Mucosa of gallbladder (tissue), 1 donor: ENCODE results near the gene MCC. TPM values are rescaled to one million over a fixed set of nuclear protein-coding genes. Genes with fewer than 3 reads are reported as not detected.

Experiments
- DNase-seq: peaks from one replicate; pipeline ENCODE4 v3.0.0-alpha.2; 2020; ENCODE audit warnings: low spot score
- total RNA-seq: library from RNA; stranded (reverse); gene quantifications from one replicate; pipeline ENCODE4 v1.2.1, GENCODE V29; 2021
- donor health status: DM: no; HTN: no; CAD: no.

Gene MCC
- total RNA-seq, 1 donor from 2014 or later: 12.2 TPM

DNA sequence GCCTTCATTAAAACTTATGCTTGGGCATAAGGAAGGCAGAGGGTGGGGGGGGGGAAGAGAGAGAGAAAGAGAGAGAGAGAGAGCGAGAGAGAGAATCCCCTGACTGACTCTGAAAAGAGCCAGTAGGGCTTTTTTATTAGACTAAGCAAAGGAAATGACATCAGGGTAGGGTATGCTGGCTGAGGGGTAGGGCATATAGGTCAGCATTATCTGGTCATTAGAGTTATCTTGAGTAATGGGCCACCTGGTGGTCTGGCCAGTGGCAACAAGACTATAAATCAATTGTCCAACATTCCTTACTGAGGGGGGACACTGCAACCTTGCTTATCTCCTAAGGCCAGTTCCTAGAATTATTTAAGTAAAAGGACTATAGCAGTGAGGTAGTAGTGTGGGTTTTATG is 120.7 kb downstream of the MCC start:
- DNase-seq: no peak

DNA sequence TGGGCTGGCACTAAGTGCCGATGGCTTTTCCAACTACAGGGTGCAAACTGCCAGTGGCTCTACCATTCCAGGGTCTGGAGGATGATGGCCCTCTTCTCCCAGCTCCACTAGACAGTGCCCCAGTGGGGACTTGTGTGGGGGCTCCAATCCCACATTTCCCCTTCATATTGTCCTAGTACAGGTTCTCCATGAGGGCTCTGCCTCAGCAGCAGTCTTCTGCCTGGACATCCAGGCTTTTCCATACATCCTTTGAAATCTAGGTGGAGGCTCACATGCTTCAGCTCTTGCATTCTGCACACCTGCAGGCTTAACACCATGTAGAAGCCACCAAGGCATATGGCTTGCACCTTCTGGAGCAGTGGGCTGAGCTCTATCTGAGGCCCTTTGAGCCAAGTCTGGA is 123.8 kb downstream of the MCC start:
- no peak for DNase-seq

DNA sequence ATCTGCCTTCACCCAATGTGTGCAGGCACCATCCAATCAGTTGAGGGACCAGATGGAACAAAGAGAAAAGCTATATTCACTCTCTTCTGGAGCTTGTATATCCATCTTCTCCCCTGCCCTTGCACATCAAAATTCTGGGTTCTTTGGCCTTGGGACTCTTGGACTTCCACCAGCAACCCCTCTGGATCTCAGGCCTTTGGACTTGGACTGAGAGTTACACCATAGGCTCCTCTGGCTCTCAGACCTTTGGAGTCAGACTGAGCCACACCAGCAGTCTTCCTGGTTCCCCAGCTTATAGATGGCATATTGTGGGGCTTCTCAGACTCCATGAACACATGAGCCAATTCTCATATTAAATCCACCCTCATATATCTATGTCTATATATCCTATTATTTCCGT is 126.6 kb downstream of the MCC start:
- no peak for DNase-seq

DNA sequence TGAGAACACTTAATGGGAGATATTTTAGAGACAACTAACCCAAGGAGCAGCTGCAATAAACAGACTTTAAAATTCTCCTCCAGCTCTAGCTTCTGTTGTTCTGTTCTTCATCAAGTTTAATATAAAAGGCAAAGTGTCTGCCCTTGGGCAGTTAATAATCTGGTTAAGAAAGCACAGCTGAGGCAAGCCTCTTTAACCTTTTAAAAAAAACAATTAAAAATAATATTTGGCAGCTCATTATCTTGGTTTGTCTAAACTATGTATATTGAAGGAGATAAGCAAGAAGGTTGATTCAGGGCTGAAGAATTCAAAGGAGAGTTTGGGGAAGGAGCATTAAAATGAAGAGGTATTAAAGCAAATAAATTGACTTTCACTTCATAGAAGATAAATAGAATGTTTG is 128.8 kb downstream of the MCC start:
- DNase-seq: no peak

DNA sequence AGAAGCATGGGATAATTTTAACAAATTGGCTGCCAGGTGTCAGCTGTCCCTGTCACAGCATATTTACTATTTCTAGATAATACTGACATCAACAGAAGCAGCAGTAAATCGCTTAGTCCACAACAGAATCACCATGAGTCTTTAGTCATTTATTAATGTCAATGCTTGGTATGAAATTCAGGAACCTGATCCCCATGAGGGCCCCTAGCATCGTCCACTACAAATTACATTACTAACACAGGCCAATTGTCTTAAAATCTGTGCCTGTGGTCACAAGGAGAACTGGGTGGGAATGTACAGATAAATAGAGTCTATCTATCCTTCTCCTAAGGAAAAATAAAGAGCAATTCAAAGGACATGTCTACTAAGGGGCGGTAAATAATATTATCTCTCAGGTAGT is 129.6 kb downstream of the MCC start:
- DNase-seq: no peak

DNA sequence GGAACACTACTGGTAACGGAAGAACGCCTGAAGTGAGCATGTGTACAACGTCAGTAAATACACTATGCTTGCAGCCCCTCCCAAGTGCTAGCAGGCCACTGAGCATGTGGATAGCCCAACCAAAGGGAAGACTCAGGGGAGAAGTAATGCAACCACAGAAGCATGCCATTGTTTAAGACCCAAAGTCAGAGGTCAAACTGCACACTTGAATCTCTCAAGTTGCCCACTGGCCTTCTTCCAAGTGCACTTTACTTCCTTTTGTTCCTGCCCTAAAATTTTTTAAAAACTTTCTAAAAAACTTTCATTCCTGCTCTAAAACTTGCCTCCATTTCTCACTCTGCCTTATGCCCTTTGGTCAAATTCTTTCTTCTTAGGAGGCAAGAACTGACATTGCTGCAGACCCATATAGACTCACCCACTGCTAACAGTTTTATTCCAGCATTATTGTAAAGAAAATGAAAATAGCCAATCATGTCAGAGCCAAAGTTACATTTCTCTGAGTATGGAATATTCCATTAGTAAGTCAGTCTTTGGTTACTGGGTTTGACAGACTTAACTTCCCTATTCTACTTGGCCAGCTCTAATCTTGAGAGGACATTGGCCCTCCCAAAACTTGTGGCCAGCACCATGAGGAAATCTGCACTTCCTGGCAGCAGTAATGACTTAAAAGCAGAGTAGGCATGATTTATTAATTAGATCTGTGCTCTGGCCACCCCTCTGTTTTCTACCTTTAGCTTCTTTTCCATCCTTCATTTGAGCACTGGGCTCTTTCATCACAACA is 130.4 kb downstream of the MCC start:
- no peak for DNase-seq

DNA sequence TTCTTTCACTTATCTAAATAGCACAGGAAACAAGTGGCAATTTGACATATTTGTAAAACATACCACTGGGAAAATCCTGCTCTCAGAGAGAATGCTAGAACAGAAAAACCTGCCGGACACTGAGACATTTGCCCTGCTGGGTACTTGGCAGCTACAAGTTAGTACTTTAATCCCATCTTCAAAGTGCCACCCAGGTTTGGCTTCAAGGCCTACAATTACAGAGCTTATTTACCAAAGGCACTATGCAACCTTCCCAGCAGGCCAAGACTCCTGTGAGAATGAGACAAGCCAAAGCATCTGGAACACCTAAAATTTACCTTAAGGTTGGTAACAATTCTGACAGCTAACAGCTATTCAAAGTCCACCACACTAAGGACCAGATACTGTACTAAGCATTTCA is 131.8 kb downstream of the MCC start:
- no peak for DNase-seq

DNA sequence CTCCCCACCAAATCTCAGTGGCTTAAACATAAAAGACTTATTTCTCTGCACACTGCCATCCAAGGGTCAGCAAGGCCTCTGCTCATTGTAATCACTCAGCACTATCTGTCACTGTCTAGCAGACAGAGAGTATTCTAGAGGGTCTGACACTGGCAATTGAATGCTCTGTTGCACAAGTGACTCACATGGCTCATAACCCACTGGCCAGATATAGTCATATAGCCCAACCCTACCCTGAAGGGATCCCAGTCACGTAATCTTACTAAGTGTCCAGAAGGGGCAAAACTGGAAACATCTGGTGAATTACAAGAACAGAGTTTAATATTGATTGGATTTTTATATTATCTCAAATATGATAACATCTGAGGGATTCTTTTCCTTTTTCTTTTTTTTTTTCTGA is 134.2 kb downstream of the MCC start:
- no peak for DNase-seq

DNA sequence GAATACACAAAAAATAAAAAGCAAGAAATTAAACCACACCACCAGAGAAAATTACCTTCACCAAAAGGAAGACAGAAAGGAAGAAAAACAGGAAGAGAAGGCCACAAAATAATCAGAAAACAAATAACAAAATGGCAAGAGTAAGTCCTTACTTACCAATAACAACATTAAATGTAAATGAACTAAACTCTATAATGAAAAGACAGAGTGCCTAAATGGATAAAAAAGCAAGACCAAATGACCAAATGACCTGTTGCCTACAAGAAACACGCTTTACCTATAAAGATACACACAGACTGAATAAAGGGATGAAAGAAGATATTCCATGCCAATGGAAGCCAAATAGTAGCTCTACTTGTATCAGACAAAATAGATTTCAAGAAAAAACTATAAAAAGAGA is 140.7 kb downstream of the MCC start:
- no peak for DNase-seq

DNA sequence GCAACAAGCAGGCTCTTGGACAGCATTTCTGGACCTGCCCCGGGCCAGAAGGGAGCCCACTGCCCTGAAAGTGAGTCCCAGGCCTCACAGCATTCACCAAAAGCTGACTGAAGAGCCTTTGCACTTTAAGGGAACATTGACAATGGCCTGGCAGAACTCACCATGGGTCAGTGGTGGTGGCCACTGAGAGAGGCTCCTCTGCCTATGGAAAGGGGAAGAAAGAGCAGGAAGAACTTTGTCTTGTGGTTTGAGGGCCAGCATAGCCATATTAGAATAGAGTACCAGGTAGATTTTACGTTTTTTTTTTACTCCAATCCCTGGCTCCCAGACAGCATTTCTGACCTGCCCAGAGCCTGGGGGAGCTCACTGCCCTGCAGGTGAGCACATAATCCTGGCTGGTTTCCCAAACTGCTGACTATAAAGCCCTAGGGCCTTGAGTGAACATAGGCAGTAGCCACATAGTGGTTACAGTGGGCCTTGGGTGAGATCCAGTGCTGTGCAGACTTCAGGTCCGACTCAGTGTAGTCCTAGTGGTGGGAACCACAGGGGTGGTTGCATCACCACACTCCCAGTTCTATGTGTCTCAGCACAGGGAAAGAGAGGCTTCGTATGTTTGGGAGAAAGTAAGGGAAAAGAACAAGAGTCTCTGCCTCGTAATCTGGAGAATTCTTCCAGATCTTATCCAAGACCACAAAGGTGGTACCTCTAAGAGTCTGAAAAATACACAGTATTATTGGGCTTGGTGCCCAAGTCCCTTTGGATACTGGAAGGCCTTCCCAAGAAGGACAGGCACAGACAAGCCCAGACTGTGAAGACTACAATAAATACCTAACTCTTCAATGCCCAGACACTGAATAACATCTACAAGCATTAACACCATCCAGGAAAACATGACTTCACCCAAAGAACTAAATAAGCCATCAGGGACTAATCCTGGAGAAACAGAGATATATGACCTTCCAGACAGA is 143.0 kb downstream of the MCC start:
- DNase-seq: no peak

DNA sequence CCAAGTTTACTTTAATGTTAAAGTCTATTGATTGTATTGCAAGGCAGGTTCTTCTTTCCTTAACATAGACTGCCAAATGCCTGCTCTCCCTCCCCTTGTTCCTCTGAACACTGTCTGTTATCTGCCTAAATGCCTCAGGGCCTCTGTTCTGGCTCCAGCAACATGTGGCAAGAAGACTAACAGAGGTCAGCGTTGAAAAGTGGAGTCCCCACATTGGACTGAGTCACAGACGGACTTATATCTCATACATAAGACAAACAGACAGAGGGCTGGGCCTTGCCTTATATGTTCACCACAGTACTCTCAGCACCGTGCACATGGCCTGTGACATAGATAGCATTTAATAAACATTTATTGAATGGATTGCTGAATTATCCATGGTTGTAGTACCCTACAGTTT is 144.9 kb downstream of the MCC start:
- DNase-seq: no peak

DNA sequence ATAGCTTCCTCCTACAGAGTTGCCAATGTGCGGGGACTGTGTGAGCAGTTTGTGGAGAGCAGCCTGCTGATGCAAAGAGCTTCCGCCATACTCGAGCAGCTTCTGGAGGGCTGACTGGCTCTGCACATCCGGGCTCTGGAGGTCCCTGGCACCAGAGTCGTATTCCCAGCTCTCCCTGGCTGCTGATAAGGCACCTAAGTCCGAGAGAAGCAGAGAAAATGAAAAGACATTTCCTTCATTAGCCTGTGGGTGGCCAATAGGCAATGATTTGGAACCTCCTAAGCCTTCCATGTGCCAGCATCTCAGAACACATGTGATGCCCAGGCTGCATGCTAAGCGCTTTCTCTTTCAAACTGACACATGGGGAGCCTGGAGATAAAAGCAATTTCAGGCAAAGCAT is 147.7 kb downstream of the MCC start:
- no peak for DNase-seq

DNA sequence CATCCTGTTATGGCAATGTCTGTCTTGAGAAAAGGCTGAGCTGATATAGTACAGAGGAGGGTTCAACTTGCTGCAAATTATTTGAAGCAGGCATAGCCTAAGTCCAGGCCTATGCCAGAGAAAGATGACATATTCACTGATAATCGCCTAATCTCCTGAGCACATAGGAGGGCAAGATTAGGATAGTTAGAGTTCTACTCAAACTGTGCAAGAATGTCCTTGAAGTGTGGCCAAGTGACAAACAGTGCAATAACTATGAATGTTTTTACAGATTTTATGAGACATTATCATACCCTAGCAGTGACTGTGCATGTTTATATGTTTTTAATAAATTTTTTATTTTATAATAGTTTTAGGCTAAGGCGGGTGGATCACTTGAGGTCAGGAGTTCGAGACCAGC is 149.6 kb downstream of the MCC start:
- DNase-seq: no peak

DNA sequence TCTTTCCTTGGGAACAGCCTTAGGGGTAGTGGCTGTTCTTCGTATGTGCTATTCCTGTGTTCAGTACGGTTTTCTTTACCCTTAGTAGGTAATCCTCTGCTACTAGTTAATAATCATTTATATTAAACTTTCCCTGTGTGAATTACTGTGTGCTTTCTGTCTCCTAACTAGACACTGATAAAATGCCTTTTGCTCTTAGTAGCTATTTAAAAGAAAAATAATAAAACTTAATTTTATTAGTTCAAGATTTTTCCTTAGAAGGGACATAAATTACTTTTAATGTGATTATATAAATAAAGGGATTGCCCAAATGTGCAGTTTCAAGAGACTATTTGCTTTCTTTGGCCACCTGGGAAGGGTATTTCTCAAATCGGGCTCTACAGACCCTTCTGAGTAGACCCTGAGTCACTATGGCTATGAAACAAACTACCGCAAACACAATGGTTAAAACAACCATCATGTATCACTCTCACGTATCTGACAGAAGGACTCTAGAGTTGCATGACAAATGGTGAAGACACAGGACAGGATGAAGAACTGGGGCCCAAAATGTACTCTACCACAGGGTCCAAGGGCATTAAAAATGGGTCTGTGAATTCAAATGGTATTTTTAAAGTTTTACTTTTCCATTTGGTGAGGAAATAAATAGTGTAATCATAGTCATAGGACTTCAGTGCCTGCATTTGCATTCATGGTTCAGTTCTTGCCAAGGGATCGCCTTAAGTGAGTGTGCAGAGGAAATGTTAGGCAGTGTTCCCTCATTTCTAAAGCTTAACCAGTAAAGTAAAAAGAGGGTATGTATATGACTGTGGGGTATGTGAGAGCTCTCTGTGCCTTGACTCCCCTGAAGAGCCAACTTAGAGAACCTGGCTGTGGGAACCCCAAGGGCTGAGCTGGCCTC is 150.5 kb downstream of the MCC start:
- DNase-seq: no peak

DNA sequence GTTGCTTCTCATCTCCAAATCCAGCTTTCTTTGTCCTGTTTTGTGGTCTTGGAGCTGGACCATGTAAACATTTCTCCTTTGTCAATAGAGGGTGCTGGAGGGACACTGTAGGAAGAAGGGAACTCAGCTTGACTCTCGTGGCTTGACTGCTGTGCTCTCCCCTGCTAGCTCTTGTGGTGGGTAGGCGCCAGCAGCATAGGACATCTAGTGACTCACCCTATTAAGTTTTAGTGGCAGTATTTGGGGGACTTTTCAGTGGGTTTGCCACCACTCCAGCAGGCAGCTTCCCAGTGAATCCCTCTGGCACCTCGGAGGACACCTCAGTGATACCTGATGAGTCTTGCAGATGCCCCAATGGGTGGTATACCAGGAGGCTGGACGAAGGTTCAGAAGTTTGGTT is 151.3 kb downstream of the MCC start:
- DNase-seq: no peak

DNA sequence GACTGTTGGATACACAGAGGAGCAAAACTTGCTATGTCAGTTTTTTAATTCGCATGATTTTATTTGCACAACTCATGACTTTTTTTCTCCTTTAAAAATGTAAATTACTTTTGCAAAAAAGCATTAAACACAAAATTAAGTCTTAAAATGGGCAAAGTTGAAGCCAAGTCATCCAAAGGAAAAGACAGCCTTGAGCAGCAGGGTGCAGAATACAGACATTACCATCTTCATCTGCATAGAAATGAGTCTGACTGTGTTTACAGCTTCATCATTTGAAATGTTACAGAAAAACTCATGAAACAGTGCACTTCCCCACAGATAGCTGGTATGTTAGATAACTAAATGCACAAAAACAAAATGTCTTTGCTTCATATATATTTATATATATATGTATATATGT is 154.8 kb downstream of the MCC start:
- no peak for DNase-seq

DNA sequence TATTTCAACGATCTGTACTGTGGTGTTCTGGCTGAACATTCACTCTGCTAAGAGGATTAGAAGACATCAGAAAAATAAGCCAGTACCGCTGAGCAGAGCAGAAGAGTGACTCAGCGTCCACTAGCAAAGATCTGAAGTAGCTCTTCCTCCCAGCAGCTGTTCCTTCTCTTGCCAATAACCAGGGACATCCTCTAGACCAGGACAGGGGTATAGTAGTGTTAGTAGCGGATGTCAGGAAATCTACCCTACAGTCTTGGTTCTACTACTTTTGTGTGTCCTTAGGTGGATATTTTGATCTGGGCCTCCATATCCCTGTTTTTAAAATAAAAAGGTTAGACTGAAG is 157.1 kb downstream of the MCC start:
- no peak for DNase-seq

DNA sequence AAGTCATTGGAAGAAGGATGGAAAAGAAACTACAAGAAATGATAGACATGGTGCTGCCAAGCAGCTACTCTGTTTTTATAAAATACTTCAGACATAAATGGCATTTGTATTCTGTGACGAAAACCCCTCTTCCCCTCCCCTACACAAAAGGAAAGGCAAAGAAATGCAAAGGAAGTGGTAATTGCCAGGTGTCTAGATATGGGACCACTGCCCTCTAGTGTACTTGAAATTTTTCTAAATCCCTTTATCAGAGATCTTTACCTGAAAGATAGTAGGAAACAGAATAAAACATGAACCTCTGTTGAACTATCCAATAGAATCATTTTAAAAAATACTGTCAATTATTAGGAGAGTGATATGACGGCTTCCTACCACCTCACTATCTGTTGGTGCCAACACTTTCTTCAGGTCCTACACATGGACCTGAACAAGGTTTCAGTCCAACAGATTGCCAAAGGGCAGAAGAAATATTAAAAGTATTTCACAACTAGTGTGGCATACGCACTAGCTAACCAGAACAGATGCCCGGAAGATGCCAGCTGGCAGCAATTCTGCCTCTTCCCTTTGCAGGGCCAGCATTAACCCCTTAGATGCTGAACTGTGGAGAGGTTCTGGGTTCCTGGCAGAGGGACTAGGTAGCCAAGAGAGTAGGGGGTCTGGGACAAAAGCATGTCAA is 157.6 kb downstream of the MCC start:
- peak; percentile 47 for DNase-seq

DNA sequence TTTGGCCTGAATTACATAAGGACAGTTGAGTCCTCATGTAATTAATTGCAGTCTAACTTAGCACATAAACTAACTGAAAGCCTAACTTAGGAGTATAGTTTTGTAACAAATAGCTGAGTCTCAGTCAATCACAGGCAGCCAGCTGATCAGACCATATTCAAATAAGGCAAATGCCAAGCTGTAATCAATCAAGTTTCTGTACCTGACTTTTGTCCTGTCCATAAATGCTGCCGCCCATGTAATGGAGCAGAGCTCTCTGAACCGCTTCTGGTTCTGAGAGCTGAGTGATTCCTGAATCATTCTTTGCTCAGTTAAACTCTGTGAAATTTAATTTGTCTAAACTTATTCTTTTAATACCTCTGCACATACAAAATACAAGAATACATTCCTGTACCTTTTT is 158.3 kb downstream of the MCC start:
- DNase-seq: no peak

DNA sequence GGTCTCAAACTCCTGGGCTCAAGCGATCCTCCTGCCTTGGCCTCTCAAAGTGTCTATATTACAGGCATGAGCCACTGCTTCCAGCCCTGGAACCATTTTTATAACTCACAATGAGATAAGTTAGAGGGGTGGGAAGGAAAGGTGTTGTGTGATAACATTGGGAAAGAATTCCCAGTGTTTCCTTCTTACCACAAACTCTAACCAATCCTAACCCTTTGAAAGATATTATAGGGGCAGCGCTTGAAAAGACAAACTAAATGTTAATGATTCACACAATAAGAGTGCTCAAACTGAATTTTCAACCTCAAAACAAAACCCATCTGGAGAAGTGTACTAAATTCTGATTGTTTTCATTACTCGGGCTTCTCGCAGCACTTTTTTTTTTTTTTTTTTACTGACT is 163.2 kb downstream of the MCC start:
- no peak for DNase-seq

DNA sequence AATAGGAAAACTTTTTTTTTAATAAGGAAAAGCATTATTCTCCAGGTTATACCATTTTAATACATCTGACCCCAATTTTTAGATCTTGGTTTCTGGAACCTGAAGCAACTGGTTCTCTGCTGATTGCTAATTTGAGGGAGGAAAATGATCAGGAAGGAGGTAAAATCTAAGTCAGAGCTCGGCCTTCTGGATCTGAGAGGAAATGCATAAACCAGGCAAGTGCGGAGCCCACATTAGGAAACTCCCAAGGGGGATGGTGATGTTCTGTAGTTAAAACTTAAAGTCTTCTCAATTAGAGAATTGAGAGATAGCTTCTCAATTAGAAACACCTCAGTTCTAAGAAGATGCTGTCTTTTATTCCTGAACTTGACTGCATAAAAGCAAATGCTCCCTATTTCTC is 167.0 kb downstream of the MCC start:
- DNase-seq: no peak
